SK-N-SH treated with all-trans-retinoic acid at 6 μM for 48 hours (cell line): Measurements from ENCODE around the gene TTLL4.

ENCODE experiments used
- ATAC-seq: fragments of 200-7000 bp; cut with Tn5 transposase; 3 replicates; pipeline ENCODE4 v1.9.1; 2020; ENCODE audit warnings: mild to moderate bottlenecking, moderate library complexity
- BACH2 ChIP-seq: fragments of 250-450 bp; sonication (Bioruptor Pico); IDR thresholded peaks from 2 replicates; pipeline ENCODE4 v1.9.0; 2021; ENCODE audit warnings: mild to moderate bottlenecking, borderline replicate concordance
- CREB5 ChIP-seq: fragments of 250-450 bp; sonication (Bioruptor Pico); IDR thresholded peaks from 2 replicates; pipeline ENCODE4 v1.5.1; 2020; ENCODE audit warnings: low read depth, mild to moderate bottlenecking, moderate library complexity
- CSDC2 ChIP-seq: fragments of 250-450 bp; sonication (Bioruptor Pico); IDR thresholded peaks from 2 replicates; pipeline ENCODE4 v1.5.0; 2020; ENCODE audit warnings: mild to moderate bottlenecking, moderate library complexity
- ISL1 ChIP-seq: fragments of 250-450 bp; sonication (Bioruptor Pico); IDR thresholded peaks from 2 replicates; pipeline ENCODE4 v2.1.2; 2022; ENCODE audit warnings: mild to moderate bottlenecking, moderate library complexity
- OSR1 ChIP-seq: fragments of 250-450 bp; sonication (Bioruptor Pico); IDR thresholded peaks from 2 replicates; pipeline ENCODE4 v1.8.0; 2022; ENCODE audit warnings: moderate library complexity, mild to moderate bottlenecking, inconsistent platforms
- PATZ1 ChIP-seq: fragments of 250-450 bp; sonication (Bioruptor Pico); IDR thresholded peaks from 2 replicates; pipeline ENCODE4 v1.8.0; 2020; ENCODE audit warnings: mild to moderate bottlenecking, moderate library complexity, borderline replicate concordance
- POU6F1 ChIP-seq: fragments of 250-450 bp; sonication (Bioruptor Pico); IDR thresholded peaks from 2 replicates; pipeline ENCODE4 v1.8.0; 2021; ENCODE audit warnings: low read depth, mild to moderate bottlenecking, moderate library complexity, borderline replicate concordance
- PPARA ChIP-seq: fragments of 250-450 bp; sonication (Bioruptor Pico); IDR thresholded peaks from 2 replicates; pipeline ENCODE4 v1.5.0; 2020; ENCODE audit warnings: mild to moderate bottlenecking, borderline replicate concordance
- SNAI2 ChIP-seq: fragments of 250-450 bp; sonication (Bioruptor Pico); IDR thresholded peaks from 2 replicates; pipeline ENCODE4 v1.5.0; 2020; ENCODE audit warnings: mild to moderate bottlenecking, moderate library complexity
- TCF4 ChIP-seq: fragments of 250-450 bp; sonication (Bioruptor Pico); IDR thresholded peaks from 2 replicates; pipeline ENCODE4 v1.8.0; 2021; ENCODE audit warnings: mild to moderate bottlenecking, moderate library complexity, borderline replicate concordance
- TOX ChIP-seq: fragments of 250-450 bp; sonication (Bioruptor Pico); IDR thresholded peaks from 2 replicates; pipeline ENCODE4 v1.8.0; 2021; ENCODE audit warnings: mild to moderate bottlenecking, moderate library complexity, borderline replicate concordance
- TSHZ2 ChIP-seq: fragments of 250-450 bp; sonication (Bioruptor Pico); IDR thresholded peaks from 2 replicates; pipeline ENCODE4 v1.5.0; 2020; ENCODE audit warnings: mild to moderate bottlenecking, moderate library complexity
- ZFP3 ChIP-seq: fragments of 250-450 bp; sonication (Bioruptor Pico); IDR thresholded peaks from 2 replicates; pipeline ENCODE4 v1.5.0; 2020; ENCODE audit warnings: mild to moderate bottlenecking, moderate library complexity
- ZFP30 ChIP-seq: fragments of 450-650 bp; formaldehyde crosslinking; IDR thresholded peaks from 2 replicates; pipeline ENCODE4 v1.5.0; 2022; ENCODE audit warnings: mild to moderate bottlenecking, moderate library complexity
- ZNF565 ChIP-seq: fragments of 450-650 bp; formaldehyde crosslinking; conservative IDR thresholded peaks from 2 replicates; pipeline ENCODE4 v1.5.0; 2020; ENCODE audit warnings: low read depth, mild to moderate bottlenecking, moderate library complexity
- ZNF70 ChIP-seq: fragments of 450-650 bp; formaldehyde crosslinking; IDR thresholded peaks from 2 replicates; pipeline ENCODE4 v1.5.0; 2020; ENCODE audit warnings: mild to moderate bottlenecking, moderate library complexity
- ZNF8 ChIP-seq: fragments of 450-650 bp; formaldehyde crosslinking; IDR thresholded peaks from 2 replicates; pipeline ENCODE4 v1.5.0; 2020; ENCODE audit warnings: mild to moderate bottlenecking, moderate library complexity
- TF ChIP-seq, protein P1 (sequence below): fragments of 250-450 bp; sonication (Bioruptor Pico); IDR thresholded peaks from 2 replicates; pipeline ENCODE4 v1.5.1; 2021; ENCODE audit warnings: mild to moderate bottlenecking, moderate library complexity

TTLL4 gene

DNA sequence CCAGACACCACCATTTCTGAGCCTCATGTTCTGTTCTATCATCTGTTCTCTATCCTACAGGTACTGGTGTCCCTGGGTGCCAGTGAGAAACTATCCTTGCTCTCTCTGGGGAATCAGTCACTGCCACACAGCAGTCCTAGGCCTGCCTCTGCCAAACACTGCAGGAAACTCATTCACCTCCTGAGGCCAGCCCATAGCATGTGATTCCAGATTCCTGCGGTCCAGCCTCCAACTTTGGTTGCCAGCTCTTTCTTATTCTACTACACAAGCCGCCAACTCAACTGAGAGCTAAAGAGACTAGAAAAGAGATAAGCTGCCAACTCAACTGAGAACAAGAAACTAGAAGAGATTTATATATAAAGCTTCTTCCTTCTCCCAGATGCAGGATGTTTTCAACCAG, 8.8 kb upstream of the TTLL4 start (continued):
- TF ChIP-seq PATZ1 (CRISPR knock-in tag) (no peak), CREB5 (CRISPR knock-in tag) (no peak), ZNF8 (CRISPR knock-in tag) (no peak), PPARA (CRISPR knock-in tag) (no peak)
- TF ChIP-seq, protein P1, sequence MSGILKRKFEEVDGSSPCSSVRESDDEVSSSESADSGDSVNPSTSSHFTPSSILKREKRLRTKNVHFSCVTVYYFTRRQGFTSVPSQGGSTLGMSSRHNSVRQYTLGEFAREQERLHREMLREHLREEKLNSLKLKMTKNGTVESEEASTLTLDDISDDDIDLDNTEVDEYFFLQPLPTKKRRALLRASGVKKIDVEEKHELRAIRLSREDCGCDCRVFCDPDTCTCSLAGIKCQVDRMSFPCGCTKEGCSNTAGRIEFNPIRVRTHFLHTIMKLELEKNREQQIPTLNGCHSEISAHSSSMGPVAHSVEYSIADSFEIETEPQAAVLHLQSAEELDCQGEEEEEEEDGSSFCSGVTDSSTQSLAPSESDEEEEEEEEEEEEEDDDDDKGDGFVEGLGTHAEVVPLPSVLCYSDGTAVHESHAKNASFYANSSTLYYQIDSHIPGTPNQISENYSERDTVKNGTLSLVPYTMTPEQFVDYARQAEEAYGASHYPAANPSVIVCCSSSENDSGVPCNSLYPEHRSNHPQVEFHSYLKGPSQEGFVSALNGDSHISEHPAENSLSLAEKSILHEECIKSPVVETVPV (CRISPR knock-in tag): no peak

DNA sequence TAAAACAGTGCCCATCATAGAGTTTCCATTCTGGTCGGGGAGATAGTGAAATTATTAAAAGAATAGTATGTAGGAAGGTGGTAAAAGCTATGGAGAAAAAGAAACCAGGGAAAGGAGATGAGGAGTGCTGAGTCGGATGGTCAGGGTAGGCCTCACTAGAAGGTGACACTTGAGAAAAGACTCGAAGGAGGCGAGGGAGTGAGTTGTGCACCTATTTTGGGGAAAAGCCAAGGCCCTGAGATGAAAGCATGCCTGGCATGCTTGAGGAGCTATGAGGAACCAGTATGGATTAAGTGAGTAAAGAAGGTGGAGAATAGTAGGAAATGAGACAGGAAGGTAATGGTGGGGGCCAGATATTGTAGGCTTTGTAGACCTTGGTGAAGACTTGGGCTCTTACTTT, 7.3 kb upstream of the TTLL4 start:
- TF ChIP-seq POU6F1 (no peak), ZFP3 (CRISPR knock-in tag) (no peak), TCF4 (CRISPR knock-in tag) (no peak)
- no peak for ATAC-seq

- no peak for TF ChIP-seq TOX (CRISPR knock-in tag)
- no peak for TF ChIP-seq ZFP30 (CRISPR knock-in tag)
- no peak for TF ChIP-seq OSR1 (CRISPR knock-in tag)
- TF ChIP-seq SNAI2: no peak
- TF ChIP-seq PATZ1 (CRISPR knock-in tag): no peak
- no peak for TF ChIP-seq ISL1 (CRISPR knock-in tag)
- TF ChIP-seq PPARA (CRISPR knock-in tag): no peak
- TF ChIP-seq ZFP3 (CRISPR knock-in tag): no peak
- TF ChIP-seq TSHZ2 (CRISPR knock-in tag): no peak
- no peak for ATAC-seq
Measured at GRCh38 chr2:218708086-218708485, 2.5 kb upstream of the TTLL4 start.

- no peak for ATAC-seq
- TF ChIP-seq BACH2 (CRISPR knock-in tag) (no peak), ZNF70 (no peak), TOX (CRISPR knock-in tag) (no peak), OSR1 (CRISPR knock-in tag) (no peak), ZNF565 (no peak), CREB5 (CRISPR knock-in tag) (no peak), CSDC2 (CRISPR knock-in tag) (no peak)
- TF ChIP-seq, protein P1 (CRISPR knock-in tag): no peak
Measured at GRCh38 chr2:218709908-218710307, 727 bp upstream of the TTLL4 start.
